Measurements from ENCODE around the gene CD27.

DNA sequence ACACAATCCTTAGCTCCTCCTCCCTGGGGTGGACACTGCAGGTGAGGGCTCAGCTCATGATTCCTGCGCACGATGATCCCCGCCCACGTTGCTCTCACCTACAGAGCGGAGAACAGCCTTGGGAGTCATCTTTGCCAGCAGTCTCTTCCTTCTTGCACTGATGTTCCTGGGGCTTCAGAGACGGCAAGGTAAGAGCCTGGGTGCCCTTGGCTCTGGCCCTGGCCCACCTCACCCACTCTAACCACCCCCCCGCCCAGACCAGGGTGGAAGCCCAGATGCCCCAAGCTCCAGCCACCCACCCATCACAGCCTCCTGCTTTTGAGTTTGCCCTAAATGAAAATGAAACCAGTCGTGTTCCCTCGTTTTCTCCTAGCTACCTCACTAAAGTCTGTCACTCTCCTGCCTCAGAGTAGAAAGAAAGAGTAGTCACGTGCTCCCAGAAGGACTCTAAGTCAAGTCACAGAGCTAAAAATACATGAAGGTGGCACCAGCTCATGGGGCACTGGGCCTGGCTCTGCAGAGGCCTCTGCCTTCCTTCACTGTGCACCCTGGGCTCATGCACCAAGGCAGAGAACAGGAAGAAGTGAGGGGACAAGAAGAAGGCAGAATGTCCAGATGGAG, 16.1 kb downstream of the CD27 start:
- TF ChIP-seq NCOA6 (IDR thresholded peaks at IDR 0.05): no peak
- TF ChIP-seq, protein P1, sequence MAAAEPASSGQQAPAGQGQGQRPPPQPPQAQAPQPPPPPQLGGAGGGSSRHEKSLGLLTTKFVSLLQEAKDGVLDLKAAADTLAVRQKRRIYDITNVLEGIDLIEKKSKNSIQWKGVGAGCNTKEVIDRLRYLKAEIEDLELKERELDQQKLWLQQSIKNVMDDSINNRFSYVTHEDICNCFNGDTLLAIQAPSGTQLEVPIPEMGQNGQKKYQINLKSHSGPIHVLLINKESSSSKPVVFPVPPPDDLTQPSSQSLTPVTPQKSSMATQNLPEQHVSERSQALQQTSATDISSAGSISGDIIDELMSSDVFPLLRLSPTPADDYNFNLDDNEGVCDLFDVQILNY (CRISPR knock-in tag; IDR thresholded peaks at IDR 0.05): no peak
- TF ChIP-seq CREB1 (IDR thresholded peaks at IDR 0.05): no peak
- no peak for TF ChIP-seq CREB1 (CRISPR knock-in tag; IDR thresholded peaks at IDR 0.05)
- no peak for TF ChIP-seq ZNF175 (CRISPR knock-in tag; IDR thresholded peaks at IDR 0.05; ENCODE audit: low read depth)
- no peak for TF ChIP-seq CTCF (IDR thresholded peaks at IDR 0.05 in 2 of 3, conservative IDR thresholded peaks at IDR 0.05 in 1 of 3; ENCODE audit: insufficient read depth in 2 of 3, low read depth in 1 of 3, low read length in 3 of 3)
- TF ChIP-seq TCF7L2 (IDR thresholded peaks at IDR 0.05; ENCODE audit: low read depth, low read length): no peak
- TF ChIP-seq, protein P2, sequence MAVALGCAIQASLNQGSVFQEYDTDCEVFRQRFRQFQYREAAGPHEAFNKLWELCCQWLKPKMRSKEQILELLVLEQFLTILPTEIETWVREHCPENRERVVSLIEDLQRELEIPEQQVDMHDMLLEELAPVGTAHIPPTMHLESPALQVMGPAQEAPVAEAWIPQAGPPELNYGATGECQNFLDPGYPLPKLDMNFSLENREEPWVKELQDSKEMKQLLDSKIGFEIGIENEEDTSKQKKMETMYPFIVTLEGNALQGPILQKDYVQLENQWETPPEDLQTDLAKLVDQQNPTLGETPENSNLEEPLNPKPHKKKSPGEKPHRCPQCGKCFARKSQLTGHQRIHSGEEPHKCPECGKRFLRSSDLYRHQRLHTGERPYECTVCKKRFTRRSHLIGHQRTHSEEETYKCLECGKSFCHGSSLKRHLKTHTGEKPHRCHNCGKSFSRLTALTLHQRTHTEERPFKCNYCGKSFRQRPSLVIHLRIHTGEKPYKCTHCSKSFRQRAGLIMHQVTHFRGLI (CRISPR knock-in tag; IDR thresholded peaks at IDR 0.05): no peak
- TF ChIP-seq ZNF644 (tag; IDR thresholded peaks at IDR 0.05; ENCODE audit: low read depth): no peak
- TF ChIP-seq CHD2 (IDR thresholded peaks at IDR 0.05; ENCODE audit: low read depth, low read length): no peak
- no peak for TF ChIP-seq JUN (IDR thresholded peaks at IDR 0.05; ENCODE audit: borderline replicate concordance, low read depth, low read length)
- no peak for TF ChIP-seq JUN (CRISPR knock-in tag; IDR thresholded peaks at IDR 0.05; ENCODE audit: borderline replicate concordance)
- TF ChIP-seq PRDM10 (IDR thresholded peaks at IDR 0.05; ENCODE audit: partially characterized antibody): no peak
- TF ChIP-seq, protein P3, sequence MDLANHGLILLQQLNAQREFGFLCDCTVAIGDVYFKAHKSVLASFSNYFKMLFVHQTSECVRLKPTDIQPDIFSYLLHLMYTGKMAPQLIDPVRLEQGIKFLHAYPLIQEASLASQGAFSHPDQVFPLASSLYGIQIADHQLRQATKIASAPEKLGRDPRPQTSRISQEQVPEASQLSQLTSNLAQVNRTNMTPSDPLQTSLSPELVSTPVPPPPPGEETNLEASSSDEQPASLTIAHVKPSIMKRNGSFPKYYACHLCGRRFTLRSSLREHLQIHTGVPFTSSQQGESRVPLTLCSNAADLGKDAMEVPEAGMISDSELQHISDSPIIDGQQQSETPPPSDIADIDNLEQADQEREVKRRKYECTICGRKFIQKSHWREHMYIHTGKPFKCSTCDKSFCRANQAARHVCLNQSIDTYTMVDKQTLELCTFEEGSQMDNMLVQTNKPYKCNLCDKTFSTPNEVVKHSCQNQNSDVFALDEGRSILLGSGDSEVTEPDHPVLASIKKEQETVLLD (IDR thresholded peaks at IDR 0.05): no peak

All from K562 (cell line).